HG02763 (cell line): ENCODE results near the gene PRPF38B.
"Not testable (repeated sequence)": the region's sequence is repeated elsewhere in the genome, so short reads cannot be mapped to it uniquely, and the experiment has no call there.

Source experiments
- ATAC-seq: cut with Tn5 transposase; IDR thresholded peaks from one replicate; pipeline ENCODE4 v1.9.1; 2021; ENCODE audit warnings: mild to moderate bottlenecking, moderate library complexity; ENCODE audit not compliant: unreplicated experiment

Gene PRPF38B

GRCh38 chr1:108679586-108680213 lies 12.4 kb upstream of the PRPF38B start:
- ATAC-seq = no peak

GRCh38 chr1:108681701-108682100 lies 10.4 kb upstream of the PRPF38B start:
- ATAC-seq = not testable (repeated sequence)

- ATAC-seq = no peak
Measured at GRCh38 chr1:108685529-108685928, 6.6 kb upstream of the PRPF38B start.

GRCh38 chr1:108686614-108687313 lies 5.3 kb upstream of the PRPF38B start:
- ATAC-seq = no peak

GRCh38 chr1:108691128-108691941 lies 775 bp upstream of the PRPF38B start:
- ATAC-seq = no peak

- ATAC-seq = peak; percentile 61
Measured at GRCh38 chr1:108692724-108693655, 880 bp downstream of the PRPF38B start.

GRCh38 chr1:108695535-108695934 lies 3.4 kb downstream of the PRPF38B start:
- ATAC-seq = no peak

- ATAC-seq = no peak
Measured at GRCh38 chr1:108699375-108700332, 7.5 kb downstream of the PRPF38B start.

- ATAC-seq = no peak
Measured at GRCh38 chr1:108701176-108701849, 9.2 kb downstream of the PRPF38B start.

GRCh38 chr1:108702109-108702508 lies 10.0 kb downstream of the PRPF38B start:
- not testable (repeated sequence) for ATAC-seq

GRCh38 chr1:108703939-108704338 lies 11.8 kb downstream of the PRPF38B start:
- ATAC-seq = no peak

GRCh38 chr1:108704496-108704895 lies 12.4 kb downstream of the PRPF38B start:
- no peak for ATAC-seq

GRCh38 chr1:108706643-108707042 lies 14.5 kb downstream of the PRPF38B start:
- ATAC-seq = no peak

- no peak for ATAC-seq
Measured at GRCh38 chr1:108708691-108709660, 16.9 kb downstream of the PRPF38B start.

- ATAC-seq = no peak
Measured at GRCh38 chr1:108712606-108713150, 20.6 kb downstream of the PRPF38B start, which contains the start of gene FNDC7. Gene FNDC7, plus strand, starts transcription at chr1:108712908. Its CDS starts 26 bp downstream, at chr1:108712934.

GRCh38 chr1:108715932-108716331 lies 23.8 kb downstream of the PRPF38B start:
- ATAC-seq = no peak

GRCh38 chr1:108716437-108717230 lies 24.5 kb downstream of the PRPF38B start:
- no peak for ATAC-seq
